ENCODE data around the gene GOLGA6L10. TPM values are rescaled to one million over a fixed set of nuclear protein-coding genes. Genes with fewer than 3 reads are reported as not detected.

GOLGA6L10 gene
- total and polyA plus RNA-seq, 4 donors, result 0.15 to 0.67 (median 0.37) TPM

DNA sequence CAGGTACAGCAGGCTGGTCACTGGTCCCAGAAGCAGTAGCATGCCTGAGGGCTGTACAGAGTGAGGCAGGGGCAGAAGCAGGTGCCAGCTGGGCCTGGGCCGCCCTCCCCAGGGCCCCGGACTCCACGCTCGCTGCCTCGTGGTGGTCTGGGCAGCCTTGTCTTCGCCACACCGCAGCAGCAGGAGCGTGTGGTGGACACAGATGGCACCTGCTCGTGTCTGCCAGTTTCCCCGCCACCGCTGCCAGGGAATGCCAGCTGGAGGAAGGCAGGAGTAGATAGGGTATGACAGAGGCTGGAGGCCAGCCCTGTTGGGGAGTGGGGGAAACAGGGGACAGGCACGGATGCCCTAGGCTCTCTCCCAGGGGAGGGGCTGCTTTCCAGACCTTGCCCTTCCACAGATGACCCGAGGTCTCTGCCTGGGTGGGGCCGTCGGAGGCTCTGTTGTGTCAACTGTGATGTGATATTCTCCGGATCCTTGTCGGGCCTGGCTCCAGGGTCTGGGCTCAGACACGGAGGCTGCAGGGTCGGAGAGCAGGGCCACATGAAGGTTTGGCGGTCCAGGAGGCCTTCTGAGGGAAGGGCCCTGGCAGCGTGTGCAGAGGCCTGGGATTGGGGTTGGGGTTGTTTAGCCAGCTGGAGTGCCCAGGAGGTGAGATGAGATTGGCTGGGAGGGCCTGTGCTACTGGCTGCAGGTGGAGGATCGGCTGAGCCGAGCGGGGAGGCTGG, 33.6 kb downstream of the GOLGA6L10 start:
- no peak for TF ChIP-seq GABPA (IDR thresholded peaks at IDR 0.05 in 1 of 2, conservative IDR thresholded peaks at IDR 0.05 in 1 of 2)
- TF ChIP-seq RXRA (IDR thresholded peaks at IDR 0.05), result no peak
- no peak for TF ChIP-seq HNF4A (conservative IDR thresholded peaks at IDR 0.05)
- TF ChIP-seq RAD21 (IDR thresholded peaks at IDR 0.05), result no peak
- no peak for TF ChIP-seq NR2F2 (IDR thresholded peaks at IDR 0.05)
- TF ChIP-seq, protein P1, sequence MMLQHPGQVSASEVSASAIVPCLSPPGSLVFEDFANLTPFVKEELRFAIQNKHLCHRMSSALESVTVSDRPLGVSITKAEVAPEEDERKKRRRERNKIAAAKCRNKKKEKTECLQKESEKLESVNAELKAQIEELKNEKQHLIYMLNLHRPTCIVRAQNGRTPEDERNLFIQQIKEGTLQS (IDR thresholded peaks at IDR 0.05), result no peak
- TF ChIP-seq TAF1 (conservative IDR thresholded peaks at IDR 0.05), result no peak
- TF ChIP-seq, protein P2, sequence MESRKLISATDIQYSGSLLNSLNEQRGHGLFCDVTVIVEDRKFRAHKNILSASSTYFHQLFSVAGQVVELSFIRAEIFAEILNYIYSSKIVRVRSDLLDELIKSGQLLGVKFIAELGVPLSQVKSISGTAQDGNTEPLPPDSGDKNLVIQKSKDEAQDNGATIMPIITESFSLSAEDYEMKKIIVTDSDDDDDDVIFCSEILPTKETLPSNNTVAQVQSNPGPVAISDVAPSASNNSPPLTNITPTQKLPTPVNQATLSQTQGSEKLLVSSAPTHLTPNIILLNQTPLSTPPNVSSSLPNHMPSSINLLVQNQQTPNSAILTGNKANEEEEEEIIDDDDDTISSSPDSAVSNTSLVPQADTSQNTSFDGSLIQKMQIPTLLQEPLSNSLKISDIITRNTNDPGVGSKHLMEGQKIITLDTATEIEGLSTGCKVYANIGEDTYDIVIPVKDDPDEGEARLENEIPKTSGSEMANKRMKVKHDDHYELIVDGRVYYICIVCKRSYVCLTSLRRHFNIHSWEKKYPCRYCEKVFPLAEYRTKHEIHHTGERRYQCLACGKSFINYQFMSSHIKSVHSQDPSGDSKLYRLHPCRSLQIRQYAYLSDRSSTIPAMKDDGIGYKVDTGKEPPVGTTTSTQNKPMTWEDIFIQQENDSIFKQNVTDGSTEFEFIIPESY (IDR thresholded peaks at IDR 0.05), result no peak
- no peak for TF ChIP-seq SP1 (IDR thresholded peaks at IDR 0.05)
- no peak for TF ChIP-seq FOXA1 (IDR thresholded peaks at IDR 0.05)
- no peak for TF ChIP-seq HNF4G (IDR thresholded peaks at IDR 0.05)
- TF ChIP-seq, protein P3, sequence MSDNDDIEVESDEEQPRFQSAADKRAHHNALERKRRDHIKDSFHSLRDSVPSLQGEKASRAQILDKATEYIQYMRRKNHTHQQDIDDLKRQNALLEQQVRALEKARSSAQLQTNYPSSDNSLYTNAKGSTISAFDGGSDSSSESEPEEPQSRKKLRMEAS (IDR thresholded peaks at IDR 0.05), result no peak
- TF ChIP-seq, protein P4, sequence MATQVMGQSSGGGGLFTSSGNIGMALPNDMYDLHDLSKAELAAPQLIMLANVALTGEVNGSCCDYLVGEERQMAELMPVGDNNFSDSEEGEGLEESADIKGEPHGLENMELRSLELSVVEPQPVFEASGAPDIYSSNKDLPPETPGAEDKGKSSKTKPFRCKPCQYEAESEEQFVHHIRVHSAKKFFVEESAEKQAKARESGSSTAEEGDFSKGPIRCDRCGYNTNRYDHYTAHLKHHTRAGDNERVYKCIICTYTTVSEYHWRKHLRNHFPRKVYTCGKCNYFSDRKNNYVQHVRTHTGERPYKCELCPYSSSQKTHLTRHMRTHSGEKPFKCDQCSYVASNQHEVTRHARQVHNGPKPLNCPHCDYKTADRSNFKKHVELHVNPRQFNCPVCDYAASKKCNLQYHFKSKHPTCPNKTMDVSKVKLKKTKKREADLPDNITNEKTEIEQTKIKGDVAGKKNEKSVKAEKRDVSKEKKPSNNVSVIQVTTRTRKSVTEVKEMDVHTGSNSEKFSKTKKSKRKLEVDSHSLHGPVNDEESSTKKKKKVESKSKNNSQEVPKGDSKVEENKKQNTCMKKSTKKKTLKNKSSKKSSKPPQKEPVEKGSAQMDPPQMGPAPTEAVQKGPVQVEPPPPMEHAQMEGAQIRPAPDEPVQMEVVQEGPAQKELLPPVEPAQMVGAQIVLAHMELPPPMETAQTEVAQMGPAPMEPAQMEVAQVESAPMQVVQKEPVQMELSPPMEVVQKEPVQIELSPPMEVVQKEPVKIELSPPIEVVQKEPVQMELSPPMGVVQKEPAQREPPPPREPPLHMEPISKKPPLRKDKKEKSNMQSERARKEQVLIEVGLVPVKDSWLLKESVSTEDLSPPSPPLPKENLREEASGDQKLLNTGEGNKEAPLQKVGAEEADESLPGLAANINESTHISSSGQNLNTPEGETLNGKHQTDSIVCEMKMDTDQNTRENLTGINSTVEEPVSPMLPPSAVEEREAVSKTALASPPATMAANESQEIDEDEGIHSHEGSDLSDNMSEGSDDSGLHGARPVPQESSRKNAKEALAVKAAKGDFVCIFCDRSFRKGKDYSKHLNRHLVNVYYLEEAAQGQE (IDR thresholded peaks at IDR 0.05), result no peak
- TF ChIP-seq FOXA2 (IDR thresholded peaks at IDR 0.05), result no peak
- no peak for TF ChIP-seq JUND (IDR thresholded peaks at IDR 0.05)
- TF ChIP-seq, protein P5, sequence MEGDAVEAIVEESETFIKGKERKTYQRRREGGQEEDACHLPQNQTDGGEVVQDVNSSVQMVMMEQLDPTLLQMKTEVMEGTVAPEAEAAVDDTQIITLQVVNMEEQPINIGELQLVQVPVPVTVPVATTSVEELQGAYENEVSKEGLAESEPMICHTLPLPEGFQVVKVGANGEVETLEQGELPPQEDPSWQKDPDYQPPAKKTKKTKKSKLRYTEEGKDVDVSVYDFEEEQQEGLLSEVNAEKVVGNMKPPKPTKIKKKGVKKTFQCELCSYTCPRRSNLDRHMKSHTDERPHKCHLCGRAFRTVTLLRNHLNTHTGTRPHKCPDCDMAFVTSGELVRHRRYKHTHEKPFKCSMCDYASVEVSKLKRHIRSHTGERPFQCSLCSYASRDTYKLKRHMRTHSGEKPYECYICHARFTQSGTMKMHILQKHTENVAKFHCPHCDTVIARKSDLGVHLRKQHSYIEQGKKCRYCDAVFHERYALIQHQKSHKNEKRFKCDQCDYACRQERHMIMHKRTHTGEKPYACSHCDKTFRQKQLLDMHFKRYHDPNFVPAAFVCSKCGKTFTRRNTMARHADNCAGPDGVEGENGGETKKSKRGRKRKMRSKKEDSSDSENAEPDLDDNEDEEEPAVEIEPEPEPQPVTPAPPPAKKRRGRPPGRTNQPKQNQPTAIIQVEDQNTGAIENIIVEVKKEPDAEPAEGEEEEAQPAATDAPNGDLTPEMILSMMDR (IDR thresholded peaks at IDR 0.05; ENCODE audit: low read depth, low read length, missing input control), result no peak
- no peak for TF ChIP-seq EGR1 (IDR thresholded peaks at IDR 0.05; ENCODE audit: low read depth in 2 of 2)
- TF ChIP-seq YY1 (IDR thresholded peaks at IDR 0.05), result no peak
- no peak overlapping the region for H3K4me3 ChIP-seq (ENCODE audit: low read depth in 1 of 3, low read length in 3 of 3)
- WGBS, result 91% methylated on average over 24 of the region's 24 CpGs
- no peaks in the 10 kb centered on the region for H3K36me3 ChIP-seq (ENCODE audit: control insufficient read depth in 4 of 4, insufficient read depth in 3 of 4, low read depth in 1 of 4, low read length in 3 of 4)
- H3K4me1 ChIP-seq (ENCODE audit: control insufficient read depth in 4 of 4, insufficient read depth in 4 of 4, low read length in 3 of 4), result no peaks in the 10 kb centered on the region
- no peak for DNase-seq (ENCODE audit: low spot score)
- no peaks in the 10 kb centered on the region for H3K27me3 ChIP-seq (ENCODE audit: control insufficient read depth in 4 of 4, insufficient read depth in 4 of 4, low read length in 3 of 4)
- H3K9me3 ChIP-seq (ENCODE audit: control insufficient read depth in 4 of 4, low read length in 3 of 4), result no peaks in the 10 kb centered on the region
- no peak overlapping the region for H3K9ac ChIP-seq (ENCODE audit: low read depth in 1 of 2, low read length in 2 of 2)
- H3K27ac ChIP-seq (ENCODE audit: low read depth in 1 of 2, low read length in 2 of 2), result no peak overlapping the region
